Measurements from ENCODE around the gene P2RY4. TPM values are rescaled to one million over a fixed set of nuclear protein-coding genes. Genes with fewer than 3 reads are reported as not detected.

Gene P2RY4
- total and polyA plus RNA-seq, 10 of the 15 experiments (the other 5 are each of a cell fraction or from before 2014, with no cell fraction given), result 0.07 to 0.44 (median 0.13) TPM; not detected in 7

- no peak for TF ChIP-seq PKNOX1 (IDR thresholded peaks at IDR 0.05)
These were observed 19.3 kb downstream of the P2RY4 start (continued) for GRCh38 chrX:70240751-70241150.

DNA sequence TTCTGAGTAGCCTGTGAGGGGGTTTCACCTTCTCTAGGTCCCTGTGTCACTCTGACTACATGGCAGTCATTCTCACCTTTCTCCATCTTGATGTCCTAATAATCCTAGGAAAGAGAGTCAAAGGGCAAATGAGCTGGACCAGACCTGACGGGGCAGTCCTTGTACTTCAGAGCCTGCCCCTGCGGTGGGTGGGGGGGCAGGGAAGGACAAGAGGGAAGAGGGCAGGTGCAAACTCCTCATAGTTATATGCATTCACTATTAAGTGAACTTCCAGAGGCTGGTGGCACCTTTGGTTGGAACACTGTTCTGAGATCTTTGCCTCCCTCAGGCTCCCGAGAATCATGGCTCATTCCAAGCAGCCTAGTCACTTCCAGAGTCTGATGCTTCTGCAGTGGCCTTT is 25.6 kb downstream of the P2RY4 start, which contains the start of gene AWAT1:
AWAT1 (plus strand) TSS at position 301 of the 400 bp plus-strand sequence; CDS start at position 342, 41 bp downstream.
- no peak within 1 kb of the TSS for H3K4me3 ChIP-seq
- H3K27me3 ChIP-seq (replicated peaks in 1 of 2; ENCODE audit: control insufficient read depth in 2 of 2, insufficient read depth in 2 of 2, low read length in 1 of 2), result no peaks in the 10 kb centered on the region
- H3K4me1 ChIP-seq (ENCODE audit: control insufficient read depth, insufficient read depth, low read length), result no peaks in the 10 kb centered on the region
- ChIA-PET RAD21 (ENCODE audit: unreplicated experiment) (no interaction called here), SMC1A (ENCODE audit: uncharacterized antibody, unreplicated experiment) (no interaction called here), POLR2A (no interaction called here), CTCF (no interaction called here)
- no peak for ATAC-seq
- H3K9me3 ChIP-seq (replicated peaks; ENCODE audit: control insufficient read depth, insufficient read depth, low read length), result no peaks in the 10 kb centered on the region
- FAIRE-seq, result no peak
- H2AFZ ChIP-seq (ENCODE audit: control insufficient read depth, low read depth, low read length), result no peak within 1 kb of the TSS
- H3K36me3 ChIP-seq (ENCODE audit: control insufficient read depth in 2 of 2, insufficient read depth in 2 of 2, low read length in 1 of 2), result no peaks in the 10 kb centered on the region
- H4K20me1 ChIP-seq (ENCODE audit: control insufficient read depth, insufficient read depth), result no peaks in the 10 kb centered on the region
- 2% methylated on average over 3 of the region's 3 CpGs for WGBS (ENCODE audit: insufficient coverage, insufficient replicate concordance, low lambda C conversion rate, missing lambda C conversion rate)
- no peak for TF ChIP-seq HCFC1 (IDR thresholded peaks at IDR 0.05; ENCODE audit: low read length)
- BruUV-seq (replicated peaks), result no TSS peak
- H3K9ac ChIP-seq (ENCODE audit: control insufficient read depth, insufficient read depth, low read length), result no peak within 1 kb of the TSS
- H3K79me2 ChIP-seq (ENCODE audit: control insufficient read depth, insufficient read depth, low read length), result no peaks in the 10 kb centered on the region
- DNase-seq (ENCODE audit: low read depth, low spot score), result no peak
- in situ Hi-C loops (cut with MboI), result no loop called here
- intact Hi-C loops (cut with micrococcal nuclease; ENCODE audit: unreplicated experiment), result no loop called here
- no peak within 1 kb of the TSS for H3K27ac ChIP-seq (ENCODE audit: control insufficient read depth, insufficient read depth)
- H3K4me2 ChIP-seq (ENCODE audit: control insufficient read depth, insufficient read depth), result no peak within 1 kb of the TSS

GRCh38 chrX:70231666-70232065 is 28.3 kb downstream of the P2RY4 start:
- H3K9ac ChIP-seq (ENCODE audit: control insufficient read depth, insufficient read depth, low read length), result no peak overlapping the region
- no peak overlapping the region for H3K4me3 ChIP-seq
- intact Hi-C loops (cut with micrococcal nuclease; ENCODE audit: unreplicated experiment), result no loop called here
- DNase-seq (ENCODE audit: low read depth, low spot score), result no peak
- ChIA-PET CTCF (no interaction called here), SMC1A (ENCODE audit: uncharacterized antibody, unreplicated experiment) (no interaction called here), RAD21 (ENCODE audit: unreplicated experiment) (no interaction called here), POLR2A (no interaction called here)
- H3K27ac ChIP-seq (ENCODE audit: control insufficient read depth, insufficient read depth), result no peak overlapping the region
- no peak overlapping the region for H3K4me2 ChIP-seq (ENCODE audit: control insufficient read depth, insufficient read depth)
- no peaks in the 10 kb centered on the region for H3K27me3 ChIP-seq (replicated peaks in 1 of 2; ENCODE audit: control insufficient read depth in 2 of 2, insufficient read depth in 2 of 2, low read length in 1 of 2)
- no peak overlapping the region for H2AFZ ChIP-seq (ENCODE audit: control insufficient read depth, low read depth, low read length)
- no TSS peak for BruUV-seq (replicated peaks)
- in situ Hi-C loops (cut with MboI), result no loop called here
- no peak for ATAC-seq
- WGBS (ENCODE audit: insufficient coverage, insufficient replicate concordance, low lambda C conversion rate, missing lambda C conversion rate), result 37% methylated on average over 4 of the region's 4 CpGs
- H3K9me3 ChIP-seq (replicated peaks; ENCODE audit: control insufficient read depth, insufficient read depth, low read length), result no peaks in the 10 kb centered on the region
- H3K36me3 ChIP-seq (ENCODE audit: control insufficient read depth in 2 of 2, insufficient read depth in 2 of 2, low read length in 1 of 2), result no peaks in the 10 kb centered on the region
- no peaks in the 10 kb centered on the region for H3K4me1 ChIP-seq (ENCODE audit: control insufficient read depth, insufficient read depth, low read length)
- no peaks in the 10 kb centered on the region for H4K20me1 ChIP-seq (ENCODE audit: control insufficient read depth, insufficient read depth)
- H3K79me2 ChIP-seq (ENCODE audit: control insufficient read depth, insufficient read depth, low read length), result no peaks in the 10 kb centered on the region
- FAIRE-seq, result no peak
- TF ChIP-seq CBFB (IDR thresholded peaks at IDR 0.05; ENCODE audit: low read depth) (no peak), HSF1 (IDR thresholded peaks at IDR 0.05; ENCODE audit: low read depth, low read length) (no peak), MTA2 (IDR thresholded peaks at IDR 0.05; ENCODE audit: low read depth) (no peak), BRCA1 (IDR thresholded peaks at IDR 0.05; ENCODE audit: low read depth, low read length) (no peak), PBX3 (IDR thresholded peaks at IDR 0.05; ENCODE audit: insufficient replicate concordance, low read depth, low read length) (no peak), POLR2AphosphoS2 (IDR thresholded peaks at IDR 0.05; ENCODE audit: low read depth, low read length) (no peak), CEBPB (IDR thresholded peaks at IDR 0.05; ENCODE audit: borderline replicate concordance in 1 of 2, low read depth in 2 of 2, low read length in 2 of 2) (no peak), KDM1A (IDR thresholded peaks at IDR 0.05; ENCODE audit: borderline replicate concordance) (no peak), KAT2A (conservative IDR thresholded peaks at IDR 0.05; ENCODE audit: control insufficient read depth, low read depth, low read length) (no peak)
- TF ChIP-seq, protein P1, sequence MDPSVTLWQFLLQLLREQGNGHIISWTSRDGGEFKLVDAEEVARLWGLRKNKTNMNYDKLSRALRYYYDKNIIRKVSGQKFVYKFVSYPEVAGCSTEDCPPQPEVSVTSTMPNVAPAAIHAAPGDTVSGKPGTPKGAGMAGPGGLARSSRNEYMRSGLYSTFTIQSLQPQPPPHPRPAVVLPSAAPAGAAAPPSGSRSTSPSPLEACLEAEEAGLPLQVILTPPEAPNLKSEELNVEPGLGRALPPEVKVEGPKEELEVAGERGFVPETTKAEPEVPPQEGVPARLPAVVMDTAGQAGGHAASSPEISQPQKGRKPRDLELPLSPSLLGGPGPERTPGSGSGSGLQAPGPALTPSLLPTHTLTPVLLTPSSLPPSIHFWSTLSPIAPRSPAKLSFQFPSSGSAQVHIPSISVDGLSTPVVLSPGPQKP (IDR thresholded peaks at IDR 0.05; ENCODE audit: low read depth, low read length), result no peak
